ENCODE measurements around the gene CLPTM1L. TPM values are rescaled to one million over a fixed set of nuclear protein-coding genes. Genes with fewer than 3 reads are reported as not detected.
A peak's percentile ranks its signal among the peaks of the same experiment; 100 is the strongest.

Gene CLPTM1L
- total RNA-seq, 2 experiments from 2014 or later = 47.2 to 47.4 TPM

DNA sequence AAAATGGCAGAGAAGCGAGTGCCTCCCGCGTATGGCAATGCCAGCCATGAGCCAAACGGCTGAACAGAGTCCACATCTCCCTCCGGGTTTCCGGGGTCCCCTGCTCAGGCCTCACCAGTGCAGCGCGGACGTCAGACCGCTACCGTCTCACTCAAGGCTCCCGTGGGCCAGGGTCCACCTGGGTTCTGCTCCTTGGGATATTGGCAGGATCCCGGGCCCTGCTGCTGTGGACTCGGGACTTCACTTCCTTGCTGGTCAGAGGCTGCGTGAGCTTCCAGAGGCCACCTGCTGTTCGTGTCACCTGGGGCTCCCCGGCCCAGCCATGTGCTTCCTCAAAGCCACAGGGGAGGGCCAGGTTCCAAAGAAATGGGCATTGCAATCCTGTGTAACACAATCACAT, 38.4 kb upstream of the CLPTM1L start:
- Histone ChIP-seq H3K4me1 (ENCODE audit: insufficient read depth, low read length) (peaks cover 38% of the 10 kb centered on the region), H3K4me3 (ENCODE audit: low read length) (no peak overlapping the region), H3K36me3 (ENCODE audit: insufficient read depth, low read length) (no peaks in the 10 kb centered on the region), H3K27ac (ENCODE audit: low read depth in 1 of 2, low read length in 2 of 2) (no peak overlapping the region), H3K27me3 (ENCODE audit: control insufficient read depth in 1 of 2, insufficient read depth in 2 of 2, low read length in 2 of 2) (no peaks in the 10 kb centered on the region), H3K9me3 (ENCODE audit: control insufficient read depth in 1 of 2, insufficient read depth in 1 of 2, low read length in 2 of 2) (peaks cover 0 to 15% of the 10 kb centered on the region in 2 experiments)
- intact Hi-C loops (cut with DNase I, micrococcal nuclease) = loop anchor here (5.0 to 10.0 kb wide), 3 partner anchors 84 to 489 kb away; partner anchors contain the start of genes BRD9 (in 1 of the 2) and TRIP13 (in 1 of the 2)
- Mint-ChIP-seq H3K4me3 (peak overlapping the region; percentile 15), H3K36me3 (ENCODE audit: low read depth) (peaks cover 3% of the 10 kb centered on the region), H3K4me1 (ENCODE audit: low read depth) (peaks cover 37% of the 10 kb centered on the region), H3K27me3 (no peaks in the 10 kb centered on the region), H3K9me3 (no peaks in the 10 kb centered on the region), H3K27ac (no peak overlapping the region)
- ChIA-PET POLR2A (interaction anchor here (3.6 kb wide), 1 partner anchor 68 kb away, joined by 24 read pairs; no protein-coding TSS in a partner anchor), CTCF (no interaction called here)
- ATAC-seq (ENCODE audit: poor library complexity) (no peak), DNase-seq (no peak)
- TF ChIP-seq, protein P1, sequence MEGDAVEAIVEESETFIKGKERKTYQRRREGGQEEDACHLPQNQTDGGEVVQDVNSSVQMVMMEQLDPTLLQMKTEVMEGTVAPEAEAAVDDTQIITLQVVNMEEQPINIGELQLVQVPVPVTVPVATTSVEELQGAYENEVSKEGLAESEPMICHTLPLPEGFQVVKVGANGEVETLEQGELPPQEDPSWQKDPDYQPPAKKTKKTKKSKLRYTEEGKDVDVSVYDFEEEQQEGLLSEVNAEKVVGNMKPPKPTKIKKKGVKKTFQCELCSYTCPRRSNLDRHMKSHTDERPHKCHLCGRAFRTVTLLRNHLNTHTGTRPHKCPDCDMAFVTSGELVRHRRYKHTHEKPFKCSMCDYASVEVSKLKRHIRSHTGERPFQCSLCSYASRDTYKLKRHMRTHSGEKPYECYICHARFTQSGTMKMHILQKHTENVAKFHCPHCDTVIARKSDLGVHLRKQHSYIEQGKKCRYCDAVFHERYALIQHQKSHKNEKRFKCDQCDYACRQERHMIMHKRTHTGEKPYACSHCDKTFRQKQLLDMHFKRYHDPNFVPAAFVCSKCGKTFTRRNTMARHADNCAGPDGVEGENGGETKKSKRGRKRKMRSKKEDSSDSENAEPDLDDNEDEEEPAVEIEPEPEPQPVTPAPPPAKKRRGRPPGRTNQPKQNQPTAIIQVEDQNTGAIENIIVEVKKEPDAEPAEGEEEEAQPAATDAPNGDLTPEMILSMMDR (IDR thresholded peaks at IDR 0.05) = no peak

- no peak overlapping the region for H3K4me3 Mint-ChIP-seq
- TF ChIP-seq, protein P1 (IDR thresholded peaks at IDR 0.05) = no peak
- CTCF ChIA-PET = no interaction called here
Measured at GRCh38 chr5:1382248-1382700, 37.4 kb upstream of the CLPTM1L start.

GRCh38 chr5:1381370-1382247, 36.7 kb upstream of the CLPTM1L start:
- Mint-ChIP-seq H3K36me3 (ENCODE audit: low read depth) (peaks cover 3% of the 10 kb centered on the region), H3K4me3 (peak overlapping the region; percentile 27), H3K27me3 (no peaks in the 10 kb centered on the region), H3K9me3 (no peaks in the 10 kb centered on the region), H3K27ac (no peak overlapping the region), H3K4me1 (ENCODE audit: low read depth) (peaks cover 21% of the 10 kb centered on the region)
- intact Hi-C loops (cut with DNase I, micrococcal nuclease) = loop anchor here (2.0 to 10.0 kb wide), 4 partner anchors 86 to 487 kb away; partner anchors contain the start of genes BRD9 (in 1 of the 2) and TRIP13 (in 1 of the 2)
- DNase-seq (no peak), ATAC-seq (ENCODE audit: poor library complexity) (no peak)
- Histone ChIP-seq H3K27me3 (ENCODE audit: control insufficient read depth in 1 of 2, insufficient read depth in 2 of 2, low read length in 2 of 2) (no peaks in the 10 kb centered on the region), H3K4me3 (ENCODE audit: low read length) (no peak overlapping the region), H3K4me1 (ENCODE audit: insufficient read depth, low read length) (peaks cover 29% of the 10 kb centered on the region), H3K36me3 (ENCODE audit: insufficient read depth, low read length) (no peaks in the 10 kb centered on the region), H3K9me3 (ENCODE audit: control insufficient read depth in 1 of 2, insufficient read depth in 1 of 2, low read length in 2 of 2) (peaks cover 0 to 15% of the 10 kb centered on the region in 2 experiments), H3K27ac (ENCODE audit: low read depth in 1 of 2, low read length in 2 of 2) (no peak overlapping the region)
- TF ChIP-seq, protein P1 (IDR thresholded peaks at IDR 0.05) = no peak
- ChIA-PET POLR2A (no interaction called here), CTCF (interaction anchor here (1.0 to 1.5 kb wide), 3 partner anchors 27 to 53 kb away, joined by 3 to 12 read pairs (median 3); partner anchors contain the start of gene CLPTM1L)

More at GRCh38 chr5:1382248-1382700, 37.4 kb upstream of the CLPTM1L start:
- POLR2A ChIA-PET = no interaction called here
- DNase-seq (no peak), ATAC-seq (ENCODE audit: poor library complexity) (no peak)
- H3K4me3 ChIP-seq (ENCODE audit: low read length) = no peak overlapping the region
- intact Hi-C loops (cut with DNase I, micrococcal nuclease) = loop anchor here (5.0 to 10.0 kb wide), 3 partner anchors 85 to 487 kb away; partner anchors contain the start of genes BRD9 (in 1 of the 2) and TRIP13 (in 1 of the 2)
- no peaks in the 10 kb centered on the region for H3K36me3 ChIP-seq (ENCODE audit: insufficient read depth, low read length)
- no peak overlapping the region for H3K27ac ChIP-seq (ENCODE audit: low read depth in 1 of 2, low read length in 2 of 2)
- peaks cover 3% of the 10 kb centered on the region for H3K36me3 Mint-ChIP-seq (ENCODE audit: low read depth)
- H3K9me3 Mint-ChIP-seq = no peaks in the 10 kb centered on the region
- no peaks in the 10 kb centered on the region for H3K27me3 ChIP-seq (ENCODE audit: control insufficient read depth in 1 of 2, insufficient read depth in 2 of 2, low read length in 2 of 2)
- peaks cover 35% of the 10 kb centered on the region for H3K4me1 ChIP-seq (ENCODE audit: insufficient read depth, low read length)
- H3K4me1 Mint-ChIP-seq (ENCODE audit: low read depth) = peaks cover 28% of the 10 kb centered on the region
- H3K27ac Mint-ChIP-seq = no peak overlapping the region
- H3K9me3 ChIP-seq (ENCODE audit: control insufficient read depth in 1 of 2, insufficient read depth in 1 of 2, low read length in 2 of 2) = peaks cover 0 to 15% of the 10 kb centered on the region in 2 experiments
- no peaks in the 10 kb centered on the region for H3K27me3 Mint-ChIP-seq
